Measurements from ENCODE around the gene KPTN.

The KPTN gene

DNA sequence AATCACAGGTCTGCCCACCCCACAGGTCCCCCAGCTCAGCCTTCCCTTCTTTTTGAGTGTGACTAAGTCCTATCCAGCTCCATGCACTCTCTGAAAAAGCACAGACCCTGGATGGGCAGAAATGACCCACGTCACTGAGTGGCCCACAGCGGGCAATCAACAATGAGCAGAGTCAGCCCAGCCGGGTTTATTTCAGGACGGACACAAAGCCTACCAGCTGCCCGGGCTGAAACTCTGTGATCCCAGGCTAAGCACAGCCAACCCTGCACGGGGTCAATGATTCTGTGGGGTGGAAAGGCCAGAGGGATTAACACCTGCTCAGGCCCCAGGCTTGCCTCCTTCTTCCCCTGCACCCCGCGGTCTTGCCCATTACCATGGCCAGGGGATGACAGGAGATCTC is 22.4 kb upstream of the KPTN start:
- TF ChIP-seq, protein P1, sequence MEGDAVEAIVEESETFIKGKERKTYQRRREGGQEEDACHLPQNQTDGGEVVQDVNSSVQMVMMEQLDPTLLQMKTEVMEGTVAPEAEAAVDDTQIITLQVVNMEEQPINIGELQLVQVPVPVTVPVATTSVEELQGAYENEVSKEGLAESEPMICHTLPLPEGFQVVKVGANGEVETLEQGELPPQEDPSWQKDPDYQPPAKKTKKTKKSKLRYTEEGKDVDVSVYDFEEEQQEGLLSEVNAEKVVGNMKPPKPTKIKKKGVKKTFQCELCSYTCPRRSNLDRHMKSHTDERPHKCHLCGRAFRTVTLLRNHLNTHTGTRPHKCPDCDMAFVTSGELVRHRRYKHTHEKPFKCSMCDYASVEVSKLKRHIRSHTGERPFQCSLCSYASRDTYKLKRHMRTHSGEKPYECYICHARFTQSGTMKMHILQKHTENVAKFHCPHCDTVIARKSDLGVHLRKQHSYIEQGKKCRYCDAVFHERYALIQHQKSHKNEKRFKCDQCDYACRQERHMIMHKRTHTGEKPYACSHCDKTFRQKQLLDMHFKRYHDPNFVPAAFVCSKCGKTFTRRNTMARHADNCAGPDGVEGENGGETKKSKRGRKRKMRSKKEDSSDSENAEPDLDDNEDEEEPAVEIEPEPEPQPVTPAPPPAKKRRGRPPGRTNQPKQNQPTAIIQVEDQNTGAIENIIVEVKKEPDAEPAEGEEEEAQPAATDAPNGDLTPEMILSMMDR (IDR thresholded peaks at IDR 0.05; ENCODE audit: low read depth, low read length) = no peak
- no peak for DNase-seq
- Histone ChIP-seq H3K27me3 (no peaks in the 10 kb centered on the region), H3K4me3 (ENCODE audit: low read depth, low read length) (no peak overlapping the region), H3K9me3 (no peaks in the 10 kb centered on the region), H3K4me1 (peaks cover 10% of the 10 kb centered on the region), H3K36me3 (peaks cover 16% of the 10 kb centered on the region)

DNA sequence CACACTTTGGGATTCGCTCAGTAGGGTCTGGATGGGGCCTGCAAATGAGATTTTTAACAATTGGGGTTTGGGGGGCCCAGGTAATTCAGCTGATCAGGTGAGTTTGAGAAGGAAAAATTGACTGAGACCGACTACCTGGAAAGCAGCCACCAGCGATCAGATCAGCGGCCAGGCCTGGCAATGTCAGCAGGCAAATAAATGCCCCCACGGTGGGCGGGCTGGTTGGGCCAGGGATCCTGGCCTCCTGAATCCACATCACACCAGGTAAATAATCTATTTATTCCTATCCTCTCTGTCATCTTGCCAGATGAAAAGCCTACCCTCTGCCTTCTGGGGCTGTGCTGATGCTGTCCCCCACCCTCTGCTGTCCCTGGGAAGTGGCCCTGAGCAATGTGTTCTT is 21.5 kb upstream of the KPTN start:
- DNase-seq = no peak
- Histone ChIP-seq H3K27me3 (no peaks in the 10 kb centered on the region), H3K4me3 (ENCODE audit: low read depth, low read length) (no peak overlapping the region), H3K36me3 (peaks cover 16% of the 10 kb centered on the region), H3K4me1 (peaks cover 10% of the 10 kb centered on the region), H3K9me3 (no peaks in the 10 kb centered on the region)
- TF ChIP-seq, protein P1 (IDR thresholded peaks at IDR 0.05; ENCODE audit: low read depth, low read length) = no peak

DNA sequence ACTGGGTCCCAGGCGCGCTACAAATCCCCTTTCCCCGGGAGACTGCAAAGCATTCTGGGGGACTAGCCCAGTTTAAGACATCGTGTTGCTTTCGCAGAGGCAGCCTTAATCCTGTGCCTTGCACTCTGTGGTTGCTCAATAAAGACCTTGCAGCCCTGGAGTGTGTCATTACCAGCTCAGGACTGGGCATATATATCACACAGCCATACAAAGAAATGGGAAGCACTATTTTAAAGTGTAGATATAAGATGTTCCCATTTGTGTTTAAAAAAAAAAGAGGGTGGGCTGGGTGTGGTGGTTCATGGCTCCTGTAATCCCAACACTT is 19.8 kb upstream of the KPTN start:
- DNase-seq = no peak
- no peaks in the 10 kb centered on the region for H3K27me3 ChIP-seq
- H3K4me3 ChIP-seq (ENCODE audit: low read depth, low read length) = no peak overlapping the region
- peaks cover 10% of the 10 kb centered on the region for H3K4me1 ChIP-seq
- TF ChIP-seq, protein P1 (IDR thresholded peaks at IDR 0.05; ENCODE audit: low read depth, low read length) = no peak
- peaks cover 16% of the 10 kb centered on the region for H3K36me3 ChIP-seq
- no peaks in the 10 kb centered on the region for H3K9me3 ChIP-seq

- DNase-seq = no peak
- Histone ChIP-seq H3K36me3 (peaks cover 19% of the 10 kb centered on the region), H3K9me3 (no peaks in the 10 kb centered on the region), H3K4me1 (peaks cover 9% of the 10 kb centered on the region), H3K27me3 (no peaks in the 10 kb centered on the region), H3K4me3 (ENCODE audit: low read depth, low read length) (no peak overlapping the region)
- TF ChIP-seq, protein P1 (IDR thresholded peaks at IDR 0.05; ENCODE audit: low read depth, low read length) = no peak
Observed at GRCh38 chr19:47503130-47503825, 19.3 kb upstream of the KPTN start.

DNA sequence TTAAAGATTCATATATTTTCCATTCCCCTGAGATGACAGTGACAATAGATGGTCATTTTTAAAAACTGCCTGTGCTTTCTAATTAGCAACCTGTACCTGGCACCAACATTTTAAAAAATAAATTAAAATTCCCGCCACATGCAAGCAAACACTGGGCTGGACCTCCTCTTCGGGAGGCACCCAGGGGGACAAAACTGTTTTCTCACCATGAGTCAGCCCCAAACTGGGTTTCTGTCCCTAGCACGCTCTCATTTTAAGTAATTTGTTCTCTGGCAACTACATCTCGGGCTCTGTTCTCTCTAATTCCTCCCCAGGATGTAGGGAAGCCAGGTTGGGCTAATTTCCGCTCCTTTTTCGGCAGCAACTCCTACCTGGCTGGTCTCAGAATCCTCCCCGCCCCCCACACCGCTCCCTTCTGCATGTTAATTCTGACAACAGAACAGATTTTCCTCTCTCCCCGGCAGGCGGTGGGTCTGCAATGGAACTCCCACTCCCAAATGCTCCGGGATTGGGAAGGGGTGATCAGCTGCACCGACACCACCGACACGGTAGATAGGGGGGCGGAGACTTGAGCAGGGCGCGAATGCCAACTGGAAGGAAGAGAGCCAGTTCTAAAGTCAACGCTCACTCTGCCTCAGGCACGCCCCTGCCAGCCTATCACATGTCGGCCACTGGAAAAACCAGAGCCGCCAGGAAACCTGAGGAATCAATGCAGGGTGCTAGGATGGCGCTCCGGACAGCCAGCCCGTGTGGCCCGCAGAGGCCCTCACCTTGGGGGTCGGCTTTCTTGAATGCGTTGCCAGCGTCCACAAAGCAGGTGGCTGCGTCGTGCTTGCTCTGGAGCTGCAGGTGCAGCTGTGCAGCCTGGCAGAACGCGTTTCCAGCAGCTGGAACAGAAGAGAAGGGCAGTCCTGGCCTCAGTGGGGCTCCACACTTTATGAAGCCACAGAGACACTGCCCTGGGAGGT is 16.1 kb upstream of the KPTN start:
- Histone ChIP-seq H3K9me3 (no peaks in the 10 kb centered on the region), H3K27me3 (no peaks in the 10 kb centered on the region), H3K4me1 (peaks cover 19% of the 10 kb centered on the region), H3K4me3 (ENCODE audit: low read depth, low read length) (no peak overlapping the region), H3K36me3 (peaks cover 16% of the 10 kb centered on the region)
- no peak for DNase-seq
- TF ChIP-seq, protein P1 (IDR thresholded peaks at IDR 0.05; ENCODE audit: low read depth, low read length) = no peak

DNA sequence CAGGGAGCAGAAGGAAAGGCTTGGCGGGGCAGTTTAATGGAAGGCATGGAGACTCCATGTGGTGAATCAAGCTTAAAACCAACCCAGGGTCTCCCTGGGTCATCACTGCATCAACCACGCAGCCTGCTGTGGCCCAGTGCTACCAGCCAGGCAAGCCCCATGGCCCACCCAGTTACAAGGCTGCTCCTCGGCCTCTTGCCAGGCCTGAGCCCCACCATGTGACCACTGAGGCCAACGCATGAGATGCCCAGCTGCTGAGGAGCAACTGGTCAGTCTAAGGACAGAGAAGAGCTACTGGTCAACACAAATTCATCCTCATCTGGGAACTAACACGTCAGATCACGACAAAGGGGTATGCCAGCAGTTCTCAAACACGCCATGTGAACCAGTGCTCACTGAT is 15.4 kb upstream of the KPTN start:
- Histone ChIP-seq H3K4me3 (ENCODE audit: low read depth, low read length) (no peak overlapping the region), H3K9me3 (no peaks in the 10 kb centered on the region), H3K27me3 (no peaks in the 10 kb centered on the region), H3K36me3 (peaks cover 16% of the 10 kb centered on the region), H3K4me1 (peaks cover 23% of the 10 kb centered on the region)
- DNase-seq = no peak
- TF ChIP-seq, protein P1 (IDR thresholded peaks at IDR 0.05; ENCODE audit: low read depth, low read length) = no peak

Data from BE2C (cell line).